WTC11 (cell line): Measurements from ENCODE around the gene RSRP1. TPM values are rescaled to one million over a fixed set of nuclear protein-coding genes. Genes with fewer than 3 reads are reported as not detected.

Source experiments
- EMX1 ChIP-seq: fragments of 250-450 bp; sonication (Bioruptor Pico); IDR thresholded peaks from 2 replicates; pipeline ENCODE4 v1.8.0; 2021; ENCODE audit warnings: mild to moderate bottlenecking
- ERG ChIP-seq: fragments of 250-450 bp; sonication (Bioruptor Pico); IDR thresholded peaks from 2 replicates; pipeline ENCODE4 v1.8.0; 2021; ENCODE audit warnings: mild to moderate bottlenecking
- ETV6 ChIP-seq: sonication (generic); formaldehyde crosslinking; IDR thresholded peaks from 2 replicates; pipeline ENCODE4 v1.8.1; 2022; ENCODE audit warnings: mild to moderate bottlenecking, missing genetic modification reagents
- FOXP1 ChIP-seq: sonication (generic); formaldehyde crosslinking; IDR thresholded peaks from 2 replicates; pipeline ENCODE4 v1.8.0; 2022; ENCODE audit warnings: missing genetic modification reagents, mild to moderate bottlenecking, moderate library complexity, borderline replicate concordance
- FOXP4 ChIP-seq: sonication (generic); formaldehyde crosslinking; IDR thresholded peaks from 2 replicates; pipeline ENCODE4 v1.8.0; 2022; ENCODE audit warnings: mild to moderate bottlenecking, missing genetic modification reagents
- HMGA2 ChIP-seq: fragments of 250-450 bp; sonication (Bioruptor Pico); IDR thresholded peaks from 2 replicates; pipeline ENCODE4 v1.4.0; 2021; ENCODE audit warnings: mild to moderate bottlenecking, moderate library complexity
- JUN ChIP-seq: sonication (generic); formaldehyde crosslinking; IDR thresholded peaks from 2 replicates; pipeline ENCODE4 v1.8.0; 2023; ENCODE audit warnings: mild to moderate bottlenecking, missing genetic modification reagents
- NR2C2 ChIP-seq: sonication (generic); formaldehyde crosslinking; IDR thresholded peaks from 2 replicates; pipeline ENCODE4 v1.8.0; 2022; ENCODE audit warnings: mild to moderate bottlenecking, missing genetic modification reagents
- SP1 ChIP-seq: sonication (generic); formaldehyde crosslinking; conservative IDR thresholded peaks from 2 replicates; pipeline ENCODE4 v1.8.1; 2022; ENCODE audit warnings: missing genetic modification reagents
- USF1 ChIP-seq: sonication (generic); formaldehyde crosslinking; IDR thresholded peaks from 2 replicates; pipeline ENCODE4 v1.8.0; 2022; ENCODE audit warnings: mild to moderate bottlenecking, missing genetic modification reagents
- ZBTB43 ChIP-seq: sonication (generic); formaldehyde crosslinking; IDR thresholded peaks from 2 replicates; pipeline ENCODE4 v1.8.1; 2023; ENCODE audit warnings: mild to moderate bottlenecking, missing genetic modification reagents
- ZNF416 ChIP-seq: fragments of 250-450 bp; sonication (Bioruptor Pico); IDR thresholded peaks from 2 replicates; pipeline ENCODE4 v1.9.0; 2021; ENCODE audit warnings: mild to moderate bottlenecking, inconsistent platforms
- ZNF423 ChIP-seq: fragments of 250-450 bp; sonication (Bioruptor Pico); IDR thresholded peaks from 2 replicates; pipeline ENCODE4 v2.1.2; 2022; ENCODE audit warnings: mild to moderate bottlenecking, moderate library complexity
- total RNA-seq: library from RNA; stranded (reverse); gene quantifications from 3 replicates; pipeline ENCODE4 v1.2.3, GENCODE V29; 2021
- TF ChIP-seq, protein P1 (sequence below): sonication (generic); formaldehyde crosslinking; IDR thresholded peaks from 2 replicates; pipeline ENCODE4 v1.8.0; 2023; ENCODE audit warnings: mild to moderate bottlenecking, missing genetic modification reagents
- TF ChIP-seq, protein P2 (sequence below): sonication (generic); formaldehyde crosslinking; IDR thresholded peaks from 2 replicates; pipeline ENCODE4 v1.8.0; 2022; ENCODE audit warnings: mild to moderate bottlenecking, missing genetic modification reagents
- TF ChIP-seq, protein P3 (sequence below): sonication (generic); formaldehyde crosslinking; IDR thresholded peaks from 2 replicates; pipeline ENCODE4 v1.8.0; 2022; ENCODE audit warnings: missing genetic modification reagents

The RSRP1 gene
- total RNA-seq, 1 experiment from 2014 or later = 78.1 TPM

DNA sequence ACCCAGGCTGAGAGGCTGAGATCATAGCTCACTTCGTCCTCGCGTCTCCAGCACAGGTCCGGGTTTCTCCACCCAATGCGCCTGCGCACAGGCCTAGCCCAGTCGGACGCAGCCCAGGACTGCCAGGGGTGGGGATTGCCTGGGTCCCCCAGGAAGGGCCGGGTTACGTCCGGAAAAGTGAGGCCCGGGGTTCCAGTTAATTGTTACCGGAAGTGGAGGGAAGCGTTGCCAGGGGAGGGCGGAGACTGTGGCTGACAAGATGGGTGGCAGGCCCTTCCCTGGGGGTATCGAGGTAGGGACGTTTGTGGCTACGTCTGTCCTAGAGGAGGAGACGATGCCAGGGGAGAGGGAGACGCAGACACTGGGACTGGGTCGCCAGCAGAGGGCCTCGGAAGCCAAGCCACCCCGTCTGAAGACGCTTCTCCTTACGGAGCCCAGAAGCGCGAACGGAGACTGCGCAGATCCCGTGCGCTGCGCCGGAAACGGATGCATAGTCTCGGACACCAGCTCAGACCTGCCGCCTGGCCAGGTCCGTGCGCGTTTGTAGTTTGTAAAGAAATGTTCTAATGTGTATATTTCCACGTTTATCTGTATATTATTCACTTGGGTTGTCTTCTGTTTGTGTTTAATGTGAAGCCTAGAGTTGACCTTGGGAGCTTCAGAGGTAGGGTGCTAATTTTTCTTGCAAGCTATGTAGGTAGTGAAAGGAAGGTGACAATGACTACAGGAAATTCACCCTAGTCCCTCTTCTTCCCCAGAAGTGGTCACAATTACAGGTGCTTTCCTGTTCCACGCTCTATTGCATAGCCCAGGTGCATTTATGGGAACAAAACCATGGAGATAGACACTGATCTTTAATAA, 7.3 kb downstream of the RSRP1 start (continued):
- TF ChIP-seq, protein P1, sequence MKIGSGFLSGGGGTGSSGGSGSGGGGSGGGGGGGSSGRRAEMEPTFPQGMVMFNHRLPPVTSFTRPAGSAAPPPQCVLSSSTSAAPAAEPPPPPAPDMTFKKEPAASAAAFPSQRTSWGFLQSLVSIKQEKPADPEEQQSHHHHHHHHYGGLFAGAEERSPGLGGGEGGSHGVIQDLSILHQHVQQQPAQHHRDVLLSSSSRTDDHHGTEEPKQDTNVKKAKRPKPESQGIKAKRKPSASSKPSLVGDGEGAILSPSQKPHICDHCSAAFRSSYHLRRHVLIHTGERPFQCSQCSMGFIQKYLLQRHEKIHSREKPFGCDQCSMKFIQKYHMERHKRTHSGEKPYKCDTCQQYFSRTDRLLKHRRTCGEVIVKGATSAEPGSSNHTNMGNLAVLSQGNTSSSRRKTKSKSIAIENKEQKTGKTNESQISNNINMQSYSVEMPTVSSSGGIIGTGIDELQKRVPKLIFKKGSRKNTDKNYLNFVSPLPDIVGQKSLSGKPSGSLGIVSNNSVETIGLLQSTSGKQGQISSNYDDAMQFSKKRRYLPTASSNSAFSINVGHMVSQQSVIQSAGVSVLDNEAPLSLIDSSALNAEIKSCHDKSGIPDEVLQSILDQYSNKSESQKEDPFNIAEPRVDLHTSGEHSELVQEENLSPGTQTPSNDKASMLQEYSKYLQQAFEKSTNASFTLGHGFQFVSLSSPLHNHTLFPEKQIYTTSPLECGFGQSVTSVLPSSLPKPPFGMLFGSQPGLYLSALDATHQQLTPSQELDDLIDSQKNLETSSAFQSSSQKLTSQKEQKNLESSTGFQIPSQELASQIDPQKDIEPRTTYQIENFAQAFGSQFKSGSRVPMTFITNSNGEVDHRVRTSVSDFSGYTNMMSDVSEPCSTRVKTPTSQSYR = peak; percentile 43; the same call in 1 of the 2 replicates
- TF ChIP-seq ZNF416 = 0 out of 2 replicates have a peak, but pooled peaks have one; percentile 56
- TF ChIP-seq ZBTB43 (CRISPR knock-in tag) = peak; percentile 38; the same call in 1 of the 2 replicates
- TF ChIP-seq ZNF423 (CRISPR knock-in tag) = no peak; the same call in 1 of the 2 replicates
- no peak for TF ChIP-seq FOXP4 (CRISPR knock-in tag)
- 0 out of 2 replicates have a peak, but pooled peaks have one; percentile 16 for TF ChIP-seq ERG (CRISPR knock-in tag)
- TF ChIP-seq NR2C2 = no peak
- peak; percentile 58; the same call in 1 of the 2 replicates for TF ChIP-seq SP1 (CRISPR knock-in tag)
- peak; percentile 76 for TF ChIP-seq EMX1
- TF ChIP-seq JUN = no peak
- TF ChIP-seq FOXP1 = peak; percentile 66; the same call in 1 of the 2 replicates
- TF ChIP-seq ETV6 = peak; percentile 84
- TF ChIP-seq HMGA2 (CRISPR knock-in tag) = no peak
- TF ChIP-seq USF1 (CRISPR knock-in tag) = no peak
- TF ChIP-seq, protein P2, sequence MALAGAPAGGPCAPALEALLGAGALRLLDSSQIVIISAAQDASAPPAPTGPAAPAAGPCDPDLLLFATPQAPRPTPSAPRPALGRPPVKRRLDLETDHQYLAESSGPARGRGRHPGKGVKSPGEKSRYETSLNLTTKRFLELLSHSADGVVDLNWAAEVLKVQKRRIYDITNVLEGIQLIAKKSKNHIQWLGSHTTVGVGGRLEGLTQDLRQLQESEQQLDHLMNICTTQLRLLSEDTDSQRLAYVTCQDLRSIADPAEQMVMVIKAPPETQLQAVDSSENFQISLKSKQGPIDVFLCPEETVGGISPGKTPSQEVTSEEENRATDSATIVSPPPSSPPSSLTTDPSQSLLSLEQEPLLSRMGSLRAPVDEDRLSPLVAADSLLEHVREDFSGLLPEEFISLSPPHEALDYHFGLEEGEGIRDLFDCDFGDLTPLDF = no peak
- TF ChIP-seq, protein P3, sequence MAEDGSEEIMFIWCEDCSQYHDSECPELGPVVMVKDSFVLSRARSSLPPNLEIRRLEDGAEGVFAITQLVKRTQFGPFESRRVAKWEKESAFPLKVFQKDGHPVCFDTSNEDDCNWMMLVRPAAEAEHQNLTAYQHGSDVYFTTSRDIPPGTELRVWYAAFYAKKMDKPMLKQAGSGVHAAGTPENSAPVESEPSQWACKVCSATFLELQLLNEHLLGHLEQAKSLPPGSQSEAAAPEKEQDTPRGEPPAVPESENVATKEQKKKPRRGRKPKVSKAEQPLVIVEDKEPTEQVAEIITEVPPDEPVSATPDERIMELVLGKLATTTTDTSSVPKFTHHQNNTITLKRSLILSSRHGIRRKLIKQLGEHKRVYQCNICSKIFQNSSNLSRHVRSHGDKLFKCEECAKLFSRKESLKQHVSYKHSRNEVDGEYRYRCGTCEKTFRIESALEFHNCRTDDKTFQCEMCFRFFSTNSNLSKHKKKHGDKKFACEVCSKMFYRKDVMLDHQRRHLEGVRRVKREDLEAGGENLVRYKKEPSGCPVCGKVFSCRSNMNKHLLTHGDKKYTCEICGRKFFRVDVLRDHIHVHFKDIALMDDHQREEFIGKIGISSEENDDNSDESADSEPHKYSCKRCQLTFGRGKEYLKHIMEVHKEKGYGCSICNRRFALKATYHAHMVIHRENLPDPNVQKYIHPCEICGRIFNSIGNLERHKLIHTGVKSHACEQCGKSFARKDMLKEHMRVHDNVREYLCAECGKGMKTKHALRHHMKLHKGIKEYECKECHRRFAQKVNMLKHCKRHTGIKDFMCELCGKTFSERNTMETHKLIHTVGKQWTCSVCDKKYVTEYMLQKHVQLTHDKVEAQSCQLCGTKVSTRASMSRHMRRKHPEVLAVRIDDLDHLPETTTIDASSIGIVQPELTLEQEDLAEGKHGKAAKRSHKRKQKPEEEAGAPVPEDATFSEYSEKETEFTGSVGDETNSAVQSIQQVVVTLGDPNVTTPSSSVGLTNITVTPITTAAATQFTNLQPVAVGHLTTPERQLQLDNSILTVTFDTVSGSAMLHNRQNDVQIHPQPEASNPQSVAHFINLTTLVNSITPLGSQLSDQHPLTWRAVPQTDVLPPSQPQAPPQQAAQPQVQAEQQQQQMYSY = no peak
